Head of caudate nucleus (tissue), 42 donors: Measurements from ENCODE around the gene AUTS2.

ENCODE experiments used
- DNase-seq, 42 donors: peaks; one replicate each; pipeline versions ENCODE4 v3.0.0 to v3.0.0-alpha.2; 2020 to 2021; ENCODE audit warnings: mixed read lengths in 7 of 42
- intact Hi-C: fragments of 100-400 bp; cut with DNase I; formaldehyde crosslinking; loops from one replicate; pipeline ENCODE4 v1.15.0; 2022

AUTS2 gene

DNA sequence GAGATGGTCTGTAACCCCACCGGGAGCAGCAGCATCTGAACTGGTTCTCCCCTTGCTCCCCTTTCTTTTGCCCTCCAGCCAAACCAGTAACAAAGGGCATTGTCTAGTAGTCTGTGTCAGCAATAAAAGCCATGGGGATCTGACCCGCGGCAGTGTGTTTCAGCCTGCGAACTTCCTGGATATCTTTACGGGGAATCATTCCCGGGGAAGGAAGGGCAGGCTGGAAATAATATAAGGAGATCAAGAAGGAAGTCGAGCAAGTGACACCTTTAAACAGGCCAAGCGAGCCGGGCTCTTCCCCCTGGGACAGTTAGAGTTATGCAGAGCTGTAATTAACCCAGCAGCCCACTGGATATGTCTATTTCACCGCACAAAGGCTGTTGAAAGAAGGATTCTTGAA is 872.5 kb downstream of the AUTS2 start:
- DNase-seq = peak in 5 of 42 donors; percentile 9 to 59 (median 40)
- intact Hi-C loops = no loop called here

DNA sequence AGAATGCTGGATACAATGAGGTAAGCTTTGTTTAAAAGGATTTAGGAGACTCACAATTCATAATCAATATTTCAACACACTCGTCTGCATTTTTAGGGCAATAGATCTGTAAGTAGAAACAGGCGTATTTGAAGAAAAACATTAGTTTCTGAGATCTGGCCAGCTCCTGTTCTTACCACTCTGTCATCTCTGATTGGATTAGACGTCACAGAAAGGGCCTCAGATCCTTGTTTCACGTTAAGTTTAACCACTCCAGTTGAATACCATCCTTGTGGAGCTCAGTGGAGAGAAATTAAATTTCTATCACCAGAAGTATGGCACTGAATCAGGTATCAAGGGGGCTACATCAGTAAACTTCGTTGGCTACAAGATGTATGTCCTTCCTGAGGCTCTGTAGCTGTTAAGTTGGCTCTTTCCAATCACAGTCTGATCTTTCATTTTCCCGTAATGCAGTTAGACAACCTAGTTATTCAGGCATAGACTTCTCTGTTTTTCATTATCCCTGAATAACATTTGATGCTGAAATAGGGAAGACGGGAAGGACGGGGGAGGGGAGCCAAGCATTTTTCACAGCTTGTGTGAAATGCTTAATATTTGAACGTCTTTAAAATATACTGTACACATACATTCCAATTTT is 874.4 kb downstream of the AUTS2 start:
- intact Hi-C loops = no loop called here
- peak in 3 of 42 donors; percentile 25 to 40 (median 34) for DNase-seq

DNA sequence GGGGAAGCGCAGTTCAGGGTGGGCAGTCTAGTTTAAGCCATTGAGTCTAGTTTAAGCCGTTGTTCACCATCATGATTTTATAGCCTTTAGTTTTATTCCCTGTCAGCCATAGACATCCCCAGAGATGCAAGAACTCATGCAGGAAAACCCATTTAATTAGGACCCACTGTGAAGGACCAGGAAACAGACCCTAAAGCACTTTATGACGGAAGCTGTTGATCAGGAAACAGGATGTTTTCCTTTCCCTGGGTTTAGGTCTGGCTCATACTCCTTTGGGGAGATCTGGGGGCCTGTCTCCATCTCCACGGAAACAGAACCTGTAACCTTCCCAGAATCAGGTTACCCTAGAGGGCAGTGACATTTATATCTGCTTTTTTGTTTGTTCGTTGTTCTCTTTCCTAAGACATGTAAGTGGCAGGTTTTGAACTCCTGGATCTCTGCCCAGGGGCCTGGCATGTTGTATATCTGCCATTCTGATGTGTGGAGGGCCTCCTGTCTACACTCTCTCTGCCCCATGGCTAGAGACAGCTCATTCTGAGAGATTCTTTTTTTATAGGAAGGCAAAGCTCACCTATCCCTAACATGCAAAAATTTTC is 876.5 kb downstream of the AUTS2 start:
- intact Hi-C loops = no loop called here
- no peak for DNase-seq

DNA sequence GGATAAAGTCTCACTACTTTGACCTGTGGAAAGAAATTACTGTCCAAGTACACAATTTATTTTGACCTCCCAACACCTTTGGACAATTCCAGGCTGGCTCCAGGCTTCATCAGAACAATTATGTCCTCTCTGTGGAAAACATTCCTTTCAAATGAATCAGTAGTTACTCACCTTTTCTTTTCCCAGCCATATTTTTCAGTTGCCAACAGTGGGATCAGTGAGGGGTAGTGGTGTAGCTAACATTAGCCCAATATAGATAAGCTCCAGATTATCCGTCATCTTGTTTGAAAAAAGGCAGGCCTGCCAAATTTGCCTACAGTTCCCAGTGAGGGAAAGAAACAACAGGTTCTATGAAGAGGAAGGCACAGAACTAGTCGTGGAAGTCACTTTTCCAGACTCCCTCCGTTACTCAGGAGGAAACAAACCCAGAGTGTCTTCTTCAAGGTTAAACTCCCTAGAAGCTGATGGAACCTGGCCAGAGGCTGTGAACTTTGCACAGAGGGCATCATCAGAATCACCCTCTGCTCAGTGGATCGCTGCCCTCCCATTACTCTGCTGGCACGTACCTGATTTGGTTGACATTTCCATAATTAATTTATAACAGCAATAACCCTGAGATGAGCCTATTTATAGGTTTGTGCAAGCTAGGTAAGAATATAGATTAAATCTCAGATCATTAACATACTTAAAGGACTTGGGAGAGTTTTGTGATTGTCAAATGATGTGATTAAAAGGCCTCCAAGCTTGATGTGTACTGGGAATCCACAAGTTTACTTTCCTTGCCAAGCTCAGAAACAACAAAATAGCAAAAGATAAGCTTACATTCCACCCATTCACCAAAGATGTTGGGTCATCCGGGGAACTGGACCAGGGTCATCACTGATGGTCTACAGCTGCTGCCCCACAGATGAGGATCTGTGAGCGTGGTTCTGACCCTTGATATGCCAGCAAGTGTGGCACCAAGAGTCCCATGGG is 879.0 kb downstream of the AUTS2 start:
- DNase-seq = no peak
- intact Hi-C loops = no loop called here

DNA sequence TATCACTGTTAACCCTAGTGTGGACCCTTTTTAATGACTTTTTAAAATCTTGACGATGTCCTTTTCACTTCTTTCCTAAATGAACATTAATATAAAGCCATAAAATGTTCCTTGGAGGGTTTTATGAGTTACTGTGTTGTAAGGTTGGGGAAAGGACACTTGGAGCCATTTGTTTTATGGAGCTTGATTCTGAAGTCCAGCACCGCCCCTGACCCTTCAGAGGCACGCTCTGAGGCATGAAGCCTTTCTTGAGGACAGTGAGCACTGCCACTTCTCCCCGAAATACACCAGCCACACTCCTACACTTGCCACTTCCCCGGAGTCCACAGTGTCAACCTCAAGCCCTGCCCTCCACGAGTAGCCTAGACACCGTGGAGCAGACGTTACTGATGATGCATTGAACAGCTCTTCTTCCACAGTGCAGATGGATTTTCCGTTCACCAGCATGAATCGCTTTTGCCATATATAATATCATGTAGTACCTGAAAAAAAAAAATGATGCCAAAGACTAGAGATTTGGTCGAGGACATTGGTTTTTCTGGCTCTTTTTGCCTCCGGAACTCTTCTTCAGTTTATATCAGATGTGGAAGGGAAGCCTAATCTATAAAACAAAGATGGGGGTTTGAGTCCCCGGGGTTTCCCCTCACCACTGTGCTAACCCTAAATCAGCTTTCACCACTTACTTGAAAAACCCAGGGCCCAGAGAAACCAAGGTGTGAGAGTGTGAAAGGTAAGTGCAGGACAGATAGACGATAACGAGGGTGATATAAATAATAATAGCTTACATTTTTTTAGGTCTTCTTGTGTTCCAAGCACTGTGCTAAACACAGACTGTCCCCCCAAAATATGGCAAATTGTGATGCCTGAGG is 881.1 kb downstream of the AUTS2 start:
- intact Hi-C loops = no loop called here
- no peak for DNase-seq

DNA sequence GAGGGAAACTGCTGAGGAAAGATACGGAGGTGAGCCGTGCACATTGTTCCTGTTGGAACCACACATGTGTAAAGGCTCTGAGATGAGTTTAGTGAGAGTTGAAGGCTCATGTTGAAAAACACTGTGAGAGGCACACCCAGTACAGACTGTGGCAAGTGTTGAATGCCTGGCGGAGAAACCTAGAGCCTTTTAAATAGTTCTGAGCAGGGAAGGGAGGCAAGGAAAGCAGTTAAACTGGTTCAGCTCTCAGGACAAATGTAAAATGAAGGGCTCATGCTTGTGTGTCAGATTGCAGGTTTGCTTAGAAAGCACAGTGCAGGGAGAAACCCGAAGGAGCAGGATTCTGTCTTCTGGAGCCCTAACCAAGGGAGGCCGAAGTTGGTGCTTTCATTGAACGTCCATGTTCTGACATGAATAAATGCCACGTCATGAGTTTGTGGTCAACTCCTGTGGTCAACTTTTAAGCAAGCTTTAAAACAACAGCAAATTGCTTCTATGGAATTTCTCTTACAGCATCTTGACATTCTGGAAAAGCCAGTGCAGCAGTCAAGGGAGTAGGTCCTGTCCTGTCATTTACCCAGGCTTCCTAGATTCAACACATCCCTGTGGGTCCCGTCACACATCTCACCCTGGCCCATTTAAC is 882.8 kb downstream of the AUTS2 start:
- DNase-seq = no peak
- intact Hi-C loops = no loop called here

DNA sequence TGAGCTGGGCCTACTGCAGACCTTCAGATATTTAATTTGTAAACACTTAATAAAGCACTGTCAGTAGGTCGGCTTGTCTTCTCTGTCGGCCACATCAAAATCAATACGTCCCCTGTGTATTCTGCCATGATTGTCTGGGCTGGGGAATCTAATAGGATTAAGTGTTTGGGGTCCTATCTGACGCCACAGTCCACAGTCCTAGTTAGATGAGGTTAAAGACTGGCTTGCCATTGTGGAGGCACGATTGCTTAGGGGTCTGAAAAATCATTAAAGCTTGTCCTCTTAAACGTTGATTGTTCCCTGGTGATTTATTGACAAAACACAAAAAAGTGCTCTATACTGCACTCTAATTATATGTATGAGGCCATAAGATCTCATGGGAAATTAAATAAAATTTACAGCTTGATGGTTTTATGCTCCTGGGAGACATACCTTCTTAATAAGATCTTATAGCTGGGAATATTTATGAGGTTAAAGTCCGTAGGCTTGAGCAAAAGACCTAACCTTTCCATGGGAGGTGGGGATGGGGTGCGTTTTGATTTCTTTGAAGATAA is 883.4 kb downstream of the AUTS2 start:
- intact Hi-C loops = no loop called here
- DNase-seq = no peak

DNA sequence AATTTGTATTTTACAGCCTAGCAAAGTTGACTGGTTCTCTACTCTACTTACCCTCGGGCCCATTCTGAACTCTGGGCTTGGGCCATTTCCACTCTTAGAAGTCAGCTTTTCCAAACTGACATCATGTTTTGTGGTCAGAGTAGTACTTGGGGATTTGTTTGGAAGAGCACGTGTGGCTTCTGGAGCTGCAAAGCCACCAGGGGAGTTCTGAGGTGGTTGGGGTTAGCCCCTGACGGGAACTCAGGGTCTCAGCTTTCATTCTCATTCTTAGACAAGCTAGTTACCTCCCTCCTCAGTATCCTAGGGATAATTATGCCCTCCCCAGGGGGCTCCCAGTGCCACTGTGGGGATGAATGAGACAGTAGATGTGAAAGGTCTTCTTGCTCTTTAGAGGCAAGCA is 886.0 kb downstream of the AUTS2 start:
- intact Hi-C loops = no loop called here
- DNase-seq = no peak

DNA sequence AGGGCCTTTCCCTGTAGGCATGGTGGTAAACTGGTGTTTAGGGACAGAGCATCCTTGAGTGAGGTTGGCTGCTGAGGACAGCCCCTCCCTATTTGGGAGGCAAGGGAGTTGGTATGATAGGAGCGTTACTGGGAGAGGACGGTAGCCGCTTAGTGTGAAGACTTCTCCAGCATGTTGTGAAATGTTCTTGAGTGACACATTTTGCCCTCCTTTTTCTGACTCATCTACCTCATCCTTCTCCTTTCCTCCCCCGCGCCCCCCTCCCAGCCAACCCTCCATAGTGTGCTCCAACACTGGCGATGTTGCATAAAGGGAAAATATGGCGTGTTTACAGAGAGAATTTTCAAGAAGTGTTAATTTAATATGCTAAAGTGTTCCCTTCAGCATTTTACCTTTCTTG is 888.7 kb downstream of the AUTS2 start:
- intact Hi-C loops = no loop called here
- peak; percentile 25 to 87 (median 66) for DNase-seq

DNA sequence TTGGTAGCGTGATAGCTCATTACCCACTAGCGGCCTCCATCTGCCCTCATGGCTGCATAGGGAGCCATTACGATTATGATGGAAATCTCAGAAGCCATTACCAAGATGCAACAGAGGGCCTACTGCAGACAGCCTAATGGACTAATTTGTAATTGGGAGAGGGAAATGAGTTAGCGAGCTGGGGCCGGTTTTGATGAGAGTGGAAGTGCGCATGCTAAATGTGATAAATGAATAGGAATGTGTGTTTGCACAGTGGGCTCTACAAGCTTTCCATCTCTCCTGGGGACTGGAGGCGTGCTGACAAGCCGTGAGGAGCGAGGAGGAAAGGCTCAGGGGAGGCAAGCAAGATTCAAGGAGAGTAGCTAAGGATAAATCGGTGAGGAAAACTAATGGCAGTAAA is 889.2 kb downstream of the AUTS2 start:
- intact Hi-C loops = no loop called here
- peak in 40 of 42 donors; percentile 14 to 85 (median 57) for DNase-seq

DNA sequence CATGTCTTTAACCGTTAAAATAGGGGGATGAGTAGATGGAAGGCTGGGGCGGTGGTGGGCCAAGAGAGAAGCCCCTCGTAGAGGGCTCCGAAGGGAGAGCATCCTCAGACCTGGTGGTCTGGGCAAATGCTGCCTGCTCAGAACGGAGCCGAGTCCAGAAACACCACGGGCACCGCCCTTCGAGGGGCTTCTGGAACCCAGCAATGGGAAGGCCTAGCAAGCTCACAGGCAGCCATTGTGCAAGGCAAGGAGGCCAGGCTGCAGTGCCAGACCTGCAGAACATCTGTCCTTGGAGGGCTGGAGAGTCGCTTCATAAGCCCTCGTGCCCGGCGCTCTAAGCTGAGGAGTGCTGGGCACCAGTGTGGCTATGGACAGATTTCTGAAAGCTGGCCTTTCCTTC is 889.6 kb downstream of the AUTS2 start:
- intact Hi-C loops = no loop called here
- DNase-seq = no peak

DNA sequence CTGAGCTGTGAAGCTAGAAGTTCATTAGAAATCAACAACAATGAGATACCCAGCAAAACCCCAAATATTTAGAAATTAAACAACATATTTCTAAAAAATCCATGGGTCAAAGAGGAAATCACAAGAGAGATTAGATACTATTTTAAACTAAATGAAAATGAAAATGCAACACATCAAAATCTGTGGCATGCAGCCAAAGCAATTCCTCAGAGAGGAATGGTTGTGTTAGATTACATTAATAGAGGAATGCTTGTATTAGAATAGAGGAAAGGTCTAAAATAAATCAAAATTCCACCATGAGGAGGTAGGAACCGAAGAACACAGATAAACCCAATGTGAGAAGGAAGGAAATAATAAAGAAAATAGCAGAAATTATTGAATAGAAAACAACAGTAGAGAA is 891.5 kb downstream of the AUTS2 start:
- intact Hi-C loops = no loop called here
- DNase-seq = no peak

DNA sequence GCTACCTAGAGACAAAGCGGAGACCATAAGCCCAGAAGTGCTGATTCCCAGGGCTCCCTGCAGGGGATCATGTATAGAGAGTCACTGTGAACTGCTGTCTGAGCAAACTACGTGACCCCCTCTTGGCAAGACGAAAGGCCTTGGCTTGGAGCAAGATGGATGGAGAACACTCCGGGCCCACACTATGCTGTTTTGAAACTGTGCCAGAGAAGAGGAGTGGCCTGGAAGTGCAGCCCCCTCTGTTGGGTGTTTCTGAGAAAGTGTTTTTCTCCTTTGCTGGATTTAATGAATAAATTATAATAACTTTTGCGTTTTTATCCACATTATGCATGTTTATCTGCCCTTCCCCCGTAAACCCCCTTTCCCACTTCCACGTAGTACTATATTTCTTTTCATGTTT is 894.4 kb downstream of the AUTS2 start:
- intact Hi-C loops = no loop called here
- DNase-seq = no peak

DNA sequence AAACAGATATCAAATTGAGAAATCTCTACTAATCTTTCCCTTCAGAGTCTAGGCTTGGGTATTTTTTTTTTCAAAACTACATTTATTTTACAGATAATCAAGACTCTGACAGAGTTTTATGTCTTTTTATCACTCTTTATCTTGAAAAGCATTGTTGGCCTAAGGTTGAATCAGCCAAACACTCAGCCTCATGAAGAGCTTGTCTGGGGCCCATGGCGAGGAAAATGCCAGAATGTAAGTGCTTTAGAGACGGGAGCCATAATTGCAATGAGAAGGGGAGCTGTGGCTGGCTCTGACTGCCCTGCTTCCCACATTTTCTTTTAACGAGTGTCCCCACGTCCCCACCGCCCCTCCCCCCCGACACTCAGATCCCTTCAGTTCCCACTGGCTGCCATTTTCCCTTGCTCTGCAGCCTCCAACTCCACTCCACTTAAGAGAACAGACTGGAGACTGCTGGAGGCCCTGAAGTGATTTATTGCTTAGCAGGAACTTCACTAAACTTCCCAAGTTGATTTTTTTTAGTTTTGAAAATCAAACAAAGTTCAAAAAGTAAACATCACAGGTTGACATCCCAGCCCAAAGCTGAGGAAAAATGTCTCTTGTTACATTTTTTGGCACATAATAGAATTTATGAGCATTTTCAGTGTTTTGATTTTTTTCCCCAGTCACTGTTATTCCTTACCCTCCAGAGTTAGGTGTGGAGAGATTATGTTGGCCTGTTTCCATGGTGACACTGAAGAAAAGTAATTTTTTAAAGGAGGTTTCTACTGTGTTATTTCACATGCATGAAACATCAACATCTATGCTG is 896.2 kb downstream of the AUTS2 start:
- no peak for DNase-seq

DNA sequence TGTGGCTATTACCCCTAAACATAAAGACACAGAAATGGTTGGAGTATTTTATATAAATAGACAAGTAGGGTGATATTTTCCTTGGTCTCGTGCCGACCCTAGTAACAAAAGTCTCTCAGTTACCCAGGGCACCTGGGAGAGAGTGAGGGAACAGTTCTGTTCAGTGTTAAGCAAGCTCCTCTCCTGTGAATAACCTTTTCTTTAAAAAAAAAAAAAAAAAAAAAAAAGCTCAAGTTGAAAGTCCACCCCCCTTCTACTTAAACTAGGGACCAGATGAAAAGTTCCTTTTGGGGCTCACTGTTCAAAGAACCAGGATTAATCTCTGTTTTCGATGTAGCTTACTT is 896.7 kb downstream of the AUTS2 start:
- DNase-seq = no peak
- intact Hi-C loops = no loop called here

More for the DNA sequence above, 896.2 kb downstream of the AUTS2 start:
- intact Hi-C loops = no loop called here

DNA sequence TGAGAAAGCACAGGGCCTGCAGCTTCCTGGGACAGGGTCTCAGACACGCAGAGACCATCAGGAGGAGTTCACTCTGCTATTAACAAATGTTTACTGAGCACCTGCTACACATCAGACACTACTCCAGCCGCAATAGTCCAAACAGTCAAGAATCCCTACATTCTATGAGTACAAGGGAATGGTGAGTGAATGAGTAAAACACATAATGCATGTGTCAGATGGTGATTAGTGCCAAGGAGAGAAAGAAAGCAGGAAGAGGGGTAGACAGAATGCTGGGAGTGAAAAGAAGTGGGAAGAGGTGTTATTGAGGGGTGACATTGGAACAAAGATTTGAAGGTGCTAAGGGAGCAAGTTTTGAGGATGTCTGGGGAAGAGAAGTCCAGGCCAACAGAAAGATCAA is 899.5 kb downstream of the AUTS2 start:
- DNase-seq = no peak
- intact Hi-C loops = no loop called here

DNA sequence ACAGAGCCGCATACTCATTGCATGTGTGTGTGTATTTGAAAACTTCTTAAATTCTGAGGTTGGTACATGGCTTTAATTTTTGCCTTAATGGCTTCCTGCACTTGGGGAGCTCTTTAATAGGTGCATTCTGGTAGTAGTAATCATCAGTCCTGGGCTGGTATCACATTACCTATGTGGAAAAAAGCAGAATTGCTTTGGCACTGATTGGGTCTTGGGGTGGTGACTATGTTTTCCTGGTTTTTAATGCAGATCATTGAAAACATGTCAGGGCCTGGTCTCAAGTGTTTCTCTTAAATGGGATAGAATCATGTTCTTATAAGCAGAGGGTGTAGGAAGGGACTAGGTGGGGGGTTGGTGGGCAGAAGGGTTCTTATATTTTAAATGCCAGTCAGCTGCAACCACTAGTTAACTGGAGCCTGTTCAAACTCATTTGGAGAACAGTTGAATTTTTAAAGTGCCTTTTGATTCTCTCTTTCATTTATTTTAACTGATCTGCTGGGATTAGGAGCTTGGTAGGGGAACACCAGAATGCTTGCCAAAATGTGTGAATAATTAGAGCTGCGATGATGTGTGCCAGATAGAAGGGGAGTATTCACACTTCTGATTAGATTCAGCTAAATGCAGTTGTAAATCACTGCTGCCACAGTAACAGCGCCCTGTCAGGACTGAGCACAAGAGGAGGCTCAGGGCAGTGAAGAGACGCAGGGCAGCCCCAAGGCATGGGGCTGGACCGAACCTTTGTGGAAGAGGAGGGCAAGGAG is 900.1 kb downstream of the AUTS2 start:
- DNase-seq = peak in 6 of 42 donors; percentile 16 to 49 (median 24)
- intact Hi-C loops = no loop called here
